ENCODE measurements around the gene FAM20C. TPM values are rescaled to one million over a fixed set of nuclear protein-coding genes. Genes with fewer than 3 reads are reported as not detected.

The FAM20C gene
- total RNA-seq, 1 experiment from 2014 or later, result 62.6 TPM

DNA sequence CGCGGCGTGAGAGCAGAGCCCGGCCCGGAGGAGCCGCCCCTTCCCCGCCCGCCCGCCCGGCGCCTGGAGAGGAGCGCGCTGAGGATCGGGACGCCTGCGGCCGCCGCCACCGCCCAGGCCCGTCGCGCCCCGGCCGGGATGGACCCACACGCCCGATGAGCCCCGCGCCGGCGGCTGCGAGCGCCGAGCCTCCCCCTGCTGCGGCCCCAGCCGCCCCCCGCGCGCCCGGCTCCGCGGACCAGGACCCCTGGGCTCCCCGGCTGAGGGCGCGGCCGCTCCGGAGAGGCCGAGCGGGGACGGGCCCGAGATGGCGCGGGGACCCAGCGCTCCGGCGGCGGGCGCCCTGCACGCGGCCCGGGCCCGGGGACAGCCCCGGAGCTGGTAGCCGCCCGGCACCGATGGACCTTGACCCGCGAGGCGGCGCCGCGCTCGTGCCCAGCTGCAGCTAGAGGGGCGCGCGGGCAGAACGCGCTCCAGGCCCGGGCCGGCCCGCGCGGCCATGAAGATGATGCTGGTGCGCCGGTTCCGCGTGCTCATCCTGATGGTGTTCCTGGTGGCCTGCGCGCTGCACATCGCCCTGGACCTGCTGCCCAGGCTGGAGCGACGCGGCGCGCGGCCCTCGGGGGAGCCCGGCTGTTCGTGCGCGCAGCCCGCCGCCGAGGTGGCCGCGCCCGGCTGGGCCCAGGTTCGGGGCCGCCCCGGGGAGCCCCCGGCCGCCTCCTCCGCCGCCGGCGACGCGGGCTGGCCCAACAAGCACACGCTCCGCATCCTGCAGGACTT lies 520 bp downstream of the FAM20C start:
- Histone ChIP-seq H2BK5ac (ENCODE audit: insufficient read length, low read length) (no peak overlapping the region), H4K91ac (ENCODE audit: insufficient read length, low read depth, low read length) (no peak overlapping the region), H3K4me2 (ENCODE audit: insufficient read depth, insufficient read length, low read length) (peak overlapping the region; percentile 65), H3K56ac (ENCODE audit: insufficient read length, low read depth, low read length) (no peak overlapping the region), H2AK5ac (ENCODE audit: insufficient read length, low read length) (no peak overlapping the region), H3K4ac (ENCODE audit: low read depth, low read length) (no peak overlapping the region), H3K4me1 (ENCODE audit: insufficient read depth, low read length) (peaks cover 6% of the 10 kb centered on the region; the same call in 1 of the 2 replicates), H4K8ac (replicated peaks; ENCODE audit: insufficient read length, low read depth, low read length) (no peak overlapping the region), H2BK20ac (ENCODE audit: low read depth, low read length, poor library complexity, severe bottlenecking) (no peak overlapping the region), H2BK120ac (ENCODE audit: low read depth, low read length, poor library complexity, severe bottlenecking) (no peak overlapping the region), H3K9ac (ENCODE audit: extremely low read depth, insufficient read length, low read length) (no peak overlapping the region), H3K27me3 (ENCODE audit: insufficient read depth, low read length) (no peaks in the 10 kb centered on the region), H3K18ac (ENCODE audit: insufficient read length, low read depth, low read length) (no peak overlapping the region), H3K23me2 (ENCODE audit: insufficient read length, low read depth, low read length, poor library complexity, severe bottlenecking) (peaks cover 17% of the 10 kb centered on the region), H4K5ac (ENCODE audit: insufficient read length, low read depth, low read length) (no peak overlapping the region), H3K14ac (ENCODE audit: insufficient read depth, low read length) (peak overlapping the region; percentile 61; the same call in 1 of the 2 replicates), H3K9me3 (ENCODE audit: control insufficient read depth, low read depth, low read length) (no peaks in the 10 kb centered on the region), H2BK15ac (ENCODE audit: low read depth, low read length) (no peak overlapping the region), H3T11ph (ENCODE audit: low read length) (no peak overlapping the region), H3K79me2 (ENCODE audit: insufficient read depth, low read length) (peaks cover 2% of the 10 kb centered on the region; the same call in 1 of the 2 replicates), H3K79me1 (ENCODE audit: insufficient read depth, low read depth, low read length, poor library complexity, severe bottlenecking) (no peaks in the 10 kb centered on the region), H3K23ac (ENCODE audit: insufficient read length, low read depth, low read length) (no peak overlapping the region), H2AFZ (ENCODE audit: low read length) (no peak overlapping the region), H2BK12ac (ENCODE audit: insufficient read length, low read depth, low read length) (no peak overlapping the region), H4K20me1 (ENCODE audit: control insufficient read depth, insufficient read depth, insufficient read length) (no peaks in the 10 kb centered on the region), H3K27ac (ENCODE audit: insufficient read length, low read depth, low read length) (no peak overlapping the region)
- no peaks in the 10 kb centered on the region; a peak in 2 of 5 replicates for H3K9me3 Mint-ChIP-seq
- H3K27ac Mint-ChIP-seq, result no peak overlapping the region
- TF ChIP-seq CTCF (conservative IDR thresholded peaks at IDR 0.05), result no peak
- peak overlapping the region; percentile 85 to 94 for H3K4me3 Mint-ChIP-seq
- H3K4me1 Mint-ChIP-seq, result peaks cover 58 to 62% of the 10 kb centered on the region in 2 experiments
- H3K27me3 Mint-ChIP-seq (ENCODE audit: low read depth), result peaks cover 15% of the 10 kb centered on the region
- WGBS (ENCODE audit: extremely low coverage, insufficient read length, low lambda C conversion rate), result no CpG with 5 or more reads among the region's 119 CpGs
- peaks cover 31 to 41% (median 32%) of the 10 kb centered on the region in 3 experiments for H3K36me3 Mint-ChIP-seq (ENCODE audit: insufficient read depth in 1 of 3, low read depth in 3 of 3)
- no peak for DNase-seq
